Hepatic stellate cell (primary cell): ENCODE results near the gene NOXA1.
A peak's percentile ranks its signal among the peaks of the same experiment; 100 is the strongest.

Source experiments
- DNase-seq: peaks from one replicate; pipeline ENCODE4 v3.0.0; 2011; ENCODE audit warnings: low spot score

Gene NOXA1

GRCh38 chr9:137454597-137455358 lies 31.6 kb downstream of the NOXA1 start:
- no peak for DNase-seq

GRCh38 chr9:137455359-137455991 lies 32.3 kb downstream of the NOXA1 start:
- DNase-seq = no peak

GRCh38 chr9:137456061-137456863 lies 33.1 kb downstream of the NOXA1 start:
- no peak for DNase-seq

- no peak for DNase-seq
Measured at GRCh38 chr9:137456864-137457405, 33.7 kb downstream of the NOXA1 start.

GRCh38 chr9:137457406-137458193 lies 34.4 kb downstream of the NOXA1 start:
- DNase-seq = no peak

GRCh38 chr9:137458194-137459151 lies 35.3 kb downstream of the NOXA1 start:
- peak; percentile 61 for DNase-seq

GRCh38 chr9:137459152-137459600 lies 36.0 kb downstream of the NOXA1 start, which contains the start of gene NSMF:
Gene NSMF, minus strand, starts transcription at chr9:137459334. Its CDS starts 232 bp downstream, at chr9:137459102.
- DNase-seq = peak; percentile 100

- no peak for DNase-seq
Measured at GRCh38 chr9:137459601-137460362, 36.6 kb downstream of the NOXA1 start.

GRCh38 chr9:137460363-137461315 lies 37.4 kb downstream of the NOXA1 start:
- DNase-seq = no peak

GRCh38 chr9:137461316-137461662 lies 38.1 kb downstream of the NOXA1 start:
- no peak for DNase-seq

- peak; percentile 54 for DNase-seq
Measured at GRCh38 chr9:137461663-137462395, 38.6 kb downstream of the NOXA1 start.

- no peak for DNase-seq
Measured at GRCh38 chr9:137462396-137462985, 39.3 kb downstream of the NOXA1 start.

GRCh38 chr9:137462986-137463930 lies 40.1 kb downstream of the NOXA1 start:
- no peak for DNase-seq

GRCh38 chr9:137463931-137464290 lies 40.7 kb downstream of the NOXA1 start:
- no peak for DNase-seq

- no peak for DNase-seq
Measured at GRCh38 chr9:137464291-137464999, 41.3 kb downstream of the NOXA1 start.
